Fibroblast of pulmonary artery (primary cell): Measurements from ENCODE around the gene CC2D1B.

Experiments used
- DNase-seq: peaks from one replicate; pipeline ENCODE4 v3.0.0-alpha.2; 2010; ENCODE audit warnings: low read depth
- H3K4me3 ChIP-seq: replicated peaks from 2 replicates; pipeline ENCODE4 v1.5.1; 2011; ENCODE audit warnings: low read depth, mild to moderate bottlenecking, control low read depth, low read length, moderate library complexity
- TF ChIP-seq, protein P1 (sequence below): IDR thresholded peaks from 2 replicates; pipeline ENCODE4 v1.5.1; 2011; ENCODE audit warnings: mild to moderate bottlenecking, control low read depth, low read length, inconsistent platforms; ENCODE audit errors: missing control alignments

CC2D1B gene

GRCh38 chr1:52306227-52307006, 59.6 kb downstream of the CC2D1B start:
- no peak overlapping the region for H3K4me3 ChIP-seq
- TF ChIP-seq, protein P1, sequence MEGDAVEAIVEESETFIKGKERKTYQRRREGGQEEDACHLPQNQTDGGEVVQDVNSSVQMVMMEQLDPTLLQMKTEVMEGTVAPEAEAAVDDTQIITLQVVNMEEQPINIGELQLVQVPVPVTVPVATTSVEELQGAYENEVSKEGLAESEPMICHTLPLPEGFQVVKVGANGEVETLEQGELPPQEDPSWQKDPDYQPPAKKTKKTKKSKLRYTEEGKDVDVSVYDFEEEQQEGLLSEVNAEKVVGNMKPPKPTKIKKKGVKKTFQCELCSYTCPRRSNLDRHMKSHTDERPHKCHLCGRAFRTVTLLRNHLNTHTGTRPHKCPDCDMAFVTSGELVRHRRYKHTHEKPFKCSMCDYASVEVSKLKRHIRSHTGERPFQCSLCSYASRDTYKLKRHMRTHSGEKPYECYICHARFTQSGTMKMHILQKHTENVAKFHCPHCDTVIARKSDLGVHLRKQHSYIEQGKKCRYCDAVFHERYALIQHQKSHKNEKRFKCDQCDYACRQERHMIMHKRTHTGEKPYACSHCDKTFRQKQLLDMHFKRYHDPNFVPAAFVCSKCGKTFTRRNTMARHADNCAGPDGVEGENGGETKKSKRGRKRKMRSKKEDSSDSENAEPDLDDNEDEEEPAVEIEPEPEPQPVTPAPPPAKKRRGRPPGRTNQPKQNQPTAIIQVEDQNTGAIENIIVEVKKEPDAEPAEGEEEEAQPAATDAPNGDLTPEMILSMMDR: no peak
- DNase-seq: no peak

DNA sequence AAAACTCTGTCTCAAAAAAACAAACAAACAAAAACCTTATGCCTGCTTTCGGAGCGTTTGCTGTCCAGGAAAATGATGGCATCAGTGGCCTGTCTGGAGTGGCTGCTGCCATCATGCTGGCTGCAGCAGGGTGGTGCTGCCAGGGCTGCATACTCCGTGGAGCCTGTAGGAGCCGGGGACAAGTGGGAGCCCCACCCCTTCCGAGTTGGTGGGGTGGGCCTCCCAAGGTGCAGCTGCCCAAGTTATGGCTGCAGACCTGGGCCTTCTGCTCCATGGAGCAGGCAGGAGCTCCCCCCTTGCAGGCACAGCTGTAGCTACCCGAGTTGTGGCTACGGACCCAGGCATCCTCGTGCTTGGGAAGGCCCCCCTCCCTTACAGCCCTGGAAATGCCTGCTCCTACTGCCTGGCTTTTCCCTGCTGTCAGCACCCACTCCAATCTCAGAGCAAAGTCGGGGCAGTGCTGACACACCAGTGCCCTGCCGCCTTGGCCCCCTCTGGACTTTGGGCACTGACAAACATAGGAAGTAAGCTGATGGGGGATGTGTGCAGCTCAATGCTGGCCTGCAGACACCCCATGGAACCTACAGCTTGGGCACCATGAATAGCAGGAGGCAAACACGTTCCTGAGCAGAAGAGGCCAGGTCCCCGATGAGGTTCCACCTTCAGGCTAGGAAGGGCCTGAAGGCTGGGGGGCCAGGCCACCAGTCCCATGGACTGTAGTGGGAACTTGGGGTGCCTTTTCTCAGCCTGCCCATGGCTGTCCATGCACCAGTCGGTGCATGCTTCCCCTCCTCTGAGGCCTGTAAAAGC, 60.4 kb downstream of the CC2D1B start:
- TF ChIP-seq, protein P1: no peak
- DNase-seq: no peak
- H3K4me3 ChIP-seq: no peak overlapping the region
